ENCODE data around the gene MRPL4. TPM values are rescaled to one million over a fixed set of nuclear protein-coding genes. Genes with fewer than 3 reads are reported as not detected.

Gene MRPL4
- total and polyA plus RNA-seq, 2 of the 13 experiments (the other 11 are each of a cell fraction or from before 2014, with no cell fraction given) = 40.6 to 42.5 TPM

DNA sequence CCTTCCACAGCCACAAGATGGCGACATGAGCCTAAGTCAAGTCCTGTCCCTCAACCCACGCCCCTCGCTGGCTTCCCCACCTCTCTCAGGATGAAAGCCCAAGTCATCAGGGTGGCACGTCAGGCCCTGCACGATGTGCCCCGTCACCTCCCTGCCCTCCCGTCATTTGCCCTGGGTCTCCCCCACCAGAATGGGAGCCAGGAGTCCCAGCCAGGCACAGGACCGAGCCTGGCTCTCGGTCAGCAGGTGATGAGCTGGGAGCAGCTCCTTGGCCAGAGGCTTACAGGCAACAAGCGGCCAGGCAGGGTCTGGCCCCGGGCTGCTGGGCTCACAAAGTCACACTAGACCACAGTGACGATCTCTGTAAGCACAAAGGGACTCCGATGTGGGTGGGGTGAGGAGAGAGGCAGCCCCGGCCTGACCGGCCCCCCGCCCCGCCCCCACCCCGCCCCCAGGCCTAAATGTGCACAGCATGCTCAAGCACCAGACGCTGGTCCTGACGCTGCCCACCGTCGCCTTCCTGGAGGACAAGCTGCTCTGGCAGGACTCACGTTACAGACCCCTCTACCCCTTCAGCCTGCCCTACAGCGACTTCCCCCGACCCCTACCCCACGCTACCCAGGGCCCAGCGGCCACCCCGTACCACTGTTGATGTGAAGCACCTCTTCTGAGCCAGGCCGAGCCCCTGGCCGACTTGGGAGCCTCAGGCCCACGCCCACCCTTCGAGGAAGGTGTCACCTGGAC is 7.3 kb downstream of the MRPL4 start (continued):
- TF ChIP-seq FOXP1 (IDR thresholded peaks at IDR 0.05) = no peak
- TF ChIP-seq FOXP1 (CRISPR knock-in tag; IDR thresholded peaks at IDR 0.05) = no peak
- no peak for TF ChIP-seq RBM39 (IDR thresholded peaks at IDR 0.05; ENCODE audit: low read depth, low read length, poor library complexity, severe bottlenecking)
- TF ChIP-seq ZNF335 (CRISPR knock-in tag; IDR thresholded peaks at IDR 0.05) = no peak
- no peak for TF ChIP-seq CBFB (CRISPR knock-in tag; IDR thresholded peaks at IDR 0.05)
- no peak for TF ChIP-seq EHMT2 (IDR thresholded peaks at IDR 0.05; ENCODE audit: borderline replicate concordance, low read depth, low read length)
- TF ChIP-seq TAF15 (IDR thresholded peaks at IDR 0.05; ENCODE audit: low read depth, low read length, poor library complexity, severe bottlenecking) = no peak
- TF ChIP-seq ZNF350 (CRISPR knock-in tag; IDR thresholded peaks at IDR 0.05; ENCODE audit: borderline replicate concordance, low read depth) = no peak
- no peak for TF ChIP-seq HIVEP1 (CRISPR knock-in tag; IDR thresholded peaks at IDR 0.05)
- no peak for TF ChIP-seq ZNF292 (CRISPR knock-in tag; IDR thresholded peaks at IDR 0.05; ENCODE audit: borderline replicate concordance, low read depth)

GRCh38 chr19:10260141-10260584 is 8.1 kb downstream of the MRPL4 start:
- Histone ChIP-seq H3K9me3 (ENCODE audit: low read length) (no peaks in the 10 kb centered on the region), H3K27ac (ENCODE audit: extremely low read length, insufficient read depth, low read length) (peak overlapping the region; percentile 40), H3K27me3 (ENCODE audit: control insufficient read depth in 1 of 2, insufficient read depth in 2 of 2, low read length in 2 of 2) (no peaks in the 10 kb centered on the region), H3K79me2 (ENCODE audit: insufficient read depth, low read length) (no peaks in the 10 kb centered on the region), H4K20me1 (ENCODE audit: insufficient read depth, low read length) (no peaks in the 10 kb centered on the region), H3K9ac (ENCODE audit: insufficient read depth, low read depth, low read length) (no peak overlapping the region), H3K36me3 (replicated peaks in 1 of 2; ENCODE audit: control insufficient read depth in 1 of 2, insufficient read depth in 2 of 2, low read length in 2 of 2) (peaks cover 10 to 25% of the 10 kb centered on the region in 2 experiments; a peak in 4 of 5 replicates), H3K4me2 (ENCODE audit: low read depth, low read length) (no peak overlapping the region), H2AFZ (ENCODE audit: low read length) (no peak overlapping the region), H3K4me1 (ENCODE audit: insufficient read depth, low read length) (peaks cover 46% of the 10 kb centered on the region), H3K4me3 (replicated peaks in 1 of 3; ENCODE audit: insufficient read depth in 1 of 3, low read depth in 2 of 3, low read length in 3 of 3) (no peak overlapping the region)
- POLR2A ChIA-PET = interaction anchor here (0.8 to 5.4 kb wide), 8 partner anchors 8 to 143 kb away, joined by 3 to 71 read pairs (median 8); partner anchors contain the start of genes CDC37, ICAM1, ICAM5 and MRPL4
- ATAC-seq (peak; percentile 17; the same call in 1 of the 3 replicates), FAIRE-seq (no peak), DNase-seq (ENCODE audit: low spot score) (peak; percentile 30)
- CTCF ChIA-PET (ENCODE audit: low intra/inter-chr PET ratio, low total read pairs) = interaction anchor here (1.6 to 3.6 kb wide), 2 partner anchors 129 to 131 kb away, joined by 6 to 24 read pairs; no protein-coding TSS in a partner anchor
- BruUV-seq (replicated peaks) = no TSS peak
- 71% methylated on average over 8 of the region's 8 CpGs for WGBS (ENCODE audit: low lambda C conversion rate)
- intact Hi-C loops (cut with micrococcal nuclease; ENCODE audit: unreplicated experiment) (no loop called here), in situ Hi-C loops (cut with HindIII; ENCODE audit: extremely low pct_ligation_motif_present, low pct_unique_long_range_greater_than_20kb) (no loop called here)
- TF ChIP-seq CHD2 (IDR thresholded peaks at IDR 0.05; ENCODE audit: low read depth, low read length) (no peak), ZNF34 (CRISPR knock-in tag; IDR thresholded peaks at IDR 0.05; ENCODE audit: borderline replicate concordance) (no peak), THRA (CRISPR knock-in tag; IDR thresholded peaks at IDR 0.05; ENCODE audit: borderline replicate concordance) (no peak), RFX5 (IDR thresholded peaks at IDR 0.05; ENCODE audit: low read depth, low read length) (no peak), KLF15 (CRISPR knock-in tag; IDR thresholded peaks at IDR 0.05; ENCODE audit: borderline replicate concordance) (no peak), KDM1A (CRISPR knock-in tag; IDR thresholded peaks at IDR 0.05) (no peak), TCF7L2 (IDR thresholded peaks at IDR 0.05; ENCODE audit: low read depth, low read length) (no peak), ZC3H13 (CRISPR knock-in tag; IDR thresholded peaks at IDR 0.05) (no peak), NR2F6 (IDR thresholded peaks at IDR 0.05) (no peak), NR2F6 (CRISPR knock-in tag; IDR thresholded peaks at IDR 0.05) (peak; percentile 13; the same call in 1 of the 2 replicates), POLR2G (IDR thresholded peaks at IDR 0.05; ENCODE audit: low read depth, low read length) (peak; percentile 45; the same call in 1 of the 2 replicates), ZNF790 (CRISPR knock-in tag; IDR thresholded peaks at IDR 0.05; ENCODE audit: borderline replicate concordance) (no peak), MYC (CRISPR knock-in tag; IDR thresholded peaks at IDR 0.05; ENCODE audit: borderline replicate concordance) (no peak), ATF7-NPFF (CRISPR knock-in tag; IDR thresholded peaks at IDR 0.05; ENCODE audit: low read depth) (no peak), ZNF782 (CRISPR knock-in tag; IDR thresholded peaks at IDR 0.05; ENCODE audit: borderline replicate concordance) (no peak)

Data from HepG2 (cell line).